ENCODE measurements around the gene OLFM2.

The OLFM2 gene

DNA sequence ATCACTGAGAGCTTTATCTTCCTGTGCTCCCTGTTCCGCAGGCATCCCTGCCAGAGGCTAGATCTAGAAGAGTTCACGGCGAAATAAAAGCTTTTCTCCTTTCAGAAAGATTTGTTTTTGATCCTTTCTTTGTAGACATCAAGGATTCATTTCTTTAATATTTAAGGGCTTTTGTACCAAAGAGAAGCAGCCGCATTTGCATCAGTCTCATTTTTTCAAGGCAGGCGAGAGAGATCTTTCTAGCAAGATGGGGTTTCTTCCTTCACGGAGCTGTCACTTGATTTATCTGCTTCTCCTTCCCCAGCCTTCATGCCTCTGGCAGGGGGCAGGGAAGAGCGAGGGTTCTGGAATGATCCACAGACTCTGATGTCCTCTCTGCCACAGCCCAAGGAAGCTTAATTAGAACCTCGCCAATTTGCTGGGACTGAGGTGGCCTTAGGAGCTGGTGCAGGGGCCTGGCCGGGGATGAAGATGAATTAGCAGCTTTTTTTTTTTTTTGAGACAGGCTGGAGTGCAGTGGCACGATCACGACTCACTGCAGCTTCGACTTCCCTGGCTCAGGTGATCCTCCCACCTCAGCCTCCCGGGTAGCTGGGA lies 61.2 kb downstream of the OLFM2 start:
- DNase-seq, result no peak
- in situ Hi-C loops (cut with HindIII; ENCODE audit: low pct_ligation_motif_present, low pct_unique_long_range_greater_than_20kb, low sequenced_read_pairs), result no loop called here

DNA sequence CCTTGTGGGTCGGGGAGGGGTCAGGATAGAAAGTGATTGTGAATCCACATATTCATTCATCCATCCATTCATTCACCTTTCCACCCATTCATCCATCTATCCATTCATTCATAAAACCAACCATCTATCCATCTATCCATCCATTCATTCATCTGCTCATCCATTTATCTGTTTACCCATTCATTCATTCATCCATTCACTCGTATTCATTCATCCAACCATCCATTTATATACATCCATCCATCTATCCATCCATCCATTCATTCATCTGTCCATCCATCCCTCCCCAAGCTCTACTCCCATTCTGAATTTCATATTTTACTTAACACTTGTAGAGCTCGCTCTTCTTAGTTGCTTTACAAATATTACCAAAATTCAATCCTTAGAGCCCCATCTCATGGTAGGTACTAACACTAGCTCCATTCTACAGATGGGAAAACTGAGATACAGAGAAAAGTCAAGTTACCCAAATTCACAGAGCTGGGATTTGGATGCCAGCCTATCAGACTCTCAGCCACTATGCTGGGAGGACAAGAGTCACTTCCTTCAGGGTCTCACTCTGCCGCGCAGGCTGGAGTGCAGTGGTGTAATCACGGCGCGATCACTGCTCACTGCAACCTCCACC lies 63.6 kb downstream of the OLFM2 start:
- in situ Hi-C loops (cut with HindIII; ENCODE audit: low pct_ligation_motif_present, low pct_unique_long_range_greater_than_20kb, low sequenced_read_pairs), result no loop called here
- DNase-seq, result no peak

DNA sequence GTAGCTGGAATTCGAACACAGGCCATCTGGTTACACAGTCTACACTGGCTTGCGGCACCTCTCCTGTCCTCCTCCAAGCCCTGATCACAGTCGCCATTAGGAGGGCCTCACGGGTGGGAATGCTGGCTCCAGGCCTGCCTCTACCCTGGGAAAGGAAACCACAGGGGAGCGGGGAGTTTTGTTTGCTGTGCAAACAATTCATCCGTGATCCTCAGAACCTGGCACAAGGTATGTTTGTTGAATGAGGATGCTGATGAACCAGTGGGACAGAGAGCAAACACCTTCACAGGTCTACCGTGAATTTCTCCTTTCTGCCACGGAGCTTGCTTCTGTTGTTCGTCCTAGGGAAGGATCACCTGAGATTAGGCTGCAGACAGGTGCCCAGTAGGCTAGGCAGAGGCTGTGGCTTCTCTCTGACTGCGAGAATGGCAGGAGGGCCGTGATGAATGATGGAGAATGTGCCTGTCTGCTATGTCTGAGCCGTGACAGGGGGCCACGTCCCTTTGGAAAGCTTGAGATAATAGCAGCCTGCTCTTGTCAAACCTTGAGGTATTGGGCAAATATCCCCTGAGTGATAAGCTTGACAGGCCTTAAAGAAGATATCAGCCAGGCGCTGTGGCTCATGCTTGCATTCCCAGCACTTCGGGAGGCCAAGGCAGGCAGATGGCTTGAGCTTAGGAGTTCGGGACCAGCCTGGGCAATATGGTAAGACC lies 64.5 kb downstream of the OLFM2 start:
- no peak for DNase-seq
- in situ Hi-C loops (cut with HindIII; ENCODE audit: low pct_ligation_motif_present, low pct_unique_long_range_greater_than_20kb, low sequenced_read_pairs), result no loop called here

DNA sequence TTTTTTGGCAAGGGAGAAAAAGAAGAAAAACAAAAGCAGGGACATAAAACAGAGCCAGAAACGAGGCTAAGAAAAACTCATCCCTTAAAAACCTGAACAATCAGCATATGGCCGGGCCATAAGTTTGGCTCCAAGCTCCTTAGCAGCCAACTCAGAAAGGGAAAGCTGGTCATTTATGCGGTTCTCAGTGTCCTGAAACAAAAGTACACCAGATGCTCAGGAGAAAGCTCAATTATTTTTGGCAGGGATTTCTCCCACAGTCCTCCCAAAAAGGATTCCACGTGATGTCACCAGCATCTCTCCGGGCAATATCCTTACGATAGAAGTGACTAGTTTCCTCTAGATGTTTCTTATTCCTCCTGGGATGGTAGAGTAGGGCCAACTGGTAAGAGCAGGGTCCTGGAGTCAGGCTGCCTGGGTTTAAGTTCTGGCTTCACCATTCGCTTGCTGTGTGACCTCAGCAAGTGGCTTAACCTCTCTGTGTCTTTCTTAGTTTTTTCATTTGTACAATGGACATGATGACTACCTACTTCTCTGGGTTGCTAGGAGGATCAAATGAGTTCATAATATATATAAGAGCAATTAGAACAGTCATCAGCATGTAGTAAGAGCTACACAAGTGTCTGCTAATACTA lies 67.2 kb downstream of the OLFM2 start:
- no peak for DNase-seq
- in situ Hi-C loops (cut with HindIII; ENCODE audit: low pct_ligation_motif_present, low pct_unique_long_range_greater_than_20kb, low sequenced_read_pairs), result no loop called here

DNA sequence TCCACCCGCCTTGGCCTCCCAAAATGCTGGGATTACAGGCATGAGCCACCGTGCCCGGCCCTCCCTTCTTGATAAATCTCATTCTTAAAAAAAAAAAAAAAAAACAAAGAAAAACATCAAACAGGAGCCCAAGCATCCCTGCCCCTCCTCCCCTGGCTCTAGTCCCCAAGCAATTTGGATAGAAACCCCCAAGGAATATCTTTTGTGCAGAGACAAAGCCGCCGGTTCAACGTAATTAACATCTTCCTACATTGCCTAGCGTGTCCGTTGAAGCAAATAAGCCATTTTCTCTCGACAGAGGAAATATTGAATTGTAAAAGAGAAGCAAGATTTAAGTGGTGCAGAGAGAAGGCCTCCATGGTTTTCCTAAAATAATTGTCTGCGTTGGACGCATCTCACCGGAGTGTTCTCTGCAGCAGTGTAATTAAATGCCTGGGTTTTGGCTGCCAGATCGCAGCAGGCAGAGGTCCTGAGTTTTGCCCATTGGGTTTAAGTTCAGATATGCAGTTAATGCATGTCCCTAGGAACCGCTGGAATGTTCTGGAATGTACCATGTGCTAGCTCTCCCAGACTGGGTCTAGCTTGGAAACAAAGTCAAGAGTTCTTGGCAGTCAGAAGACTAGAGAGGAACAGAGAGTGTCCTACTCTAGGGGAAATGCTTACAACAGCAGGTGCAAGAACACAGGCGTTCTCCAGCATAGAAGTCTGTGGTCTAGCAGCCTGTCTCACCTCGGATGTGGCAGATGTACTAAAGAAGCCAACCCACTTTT lies 70.4 kb downstream of the OLFM2 start:
- in situ Hi-C loops (cut with HindIII; ENCODE audit: low pct_ligation_motif_present, low pct_unique_long_range_greater_than_20kb, low sequenced_read_pairs), result no loop called here
- no peak for DNase-seq

DNA sequence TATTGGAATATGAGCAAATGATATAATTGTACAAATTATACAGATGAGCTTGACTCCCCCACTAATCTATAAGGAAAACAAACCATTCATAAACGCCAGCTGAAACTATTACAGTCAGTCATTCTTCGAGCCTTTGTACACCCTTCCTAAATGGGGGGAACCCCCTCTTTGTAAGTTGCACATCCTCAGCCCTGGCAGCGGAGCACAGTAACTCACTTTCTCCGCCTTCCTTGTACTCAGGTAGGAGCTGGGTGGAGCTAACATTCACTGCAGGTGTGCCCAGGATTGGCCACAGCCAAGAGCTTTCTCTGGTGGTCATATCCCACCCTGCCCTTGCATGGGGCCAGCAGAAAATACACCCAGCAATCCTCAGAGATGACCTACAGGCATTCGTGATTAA lies 72.6 kb downstream of the OLFM2 start:
- no peak for DNase-seq
- in situ Hi-C loops (cut with HindIII; ENCODE audit: low pct_ligation_motif_present, low pct_unique_long_range_greater_than_20kb, low sequenced_read_pairs), result no loop called here

DNA sequence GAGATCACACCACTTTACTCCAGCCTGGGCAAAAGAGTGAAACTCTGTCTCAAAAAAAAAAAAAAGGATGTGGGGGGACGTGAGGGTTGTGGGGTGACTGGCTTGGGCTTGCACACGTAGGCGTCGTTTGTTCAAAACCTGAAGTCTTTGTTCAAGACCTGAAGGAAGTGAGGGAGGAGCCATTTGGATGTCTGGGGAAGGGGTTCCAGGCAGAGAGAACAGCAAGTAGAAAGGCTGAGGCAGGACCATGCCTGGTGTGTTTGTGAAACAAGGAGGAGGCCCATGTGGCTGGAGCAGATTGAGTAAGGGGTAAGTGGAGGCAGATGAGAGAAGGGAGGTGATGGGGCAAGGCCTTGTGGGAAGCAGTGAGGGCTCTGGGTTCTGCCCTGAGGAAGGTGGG lies 73.4 kb downstream of the OLFM2 start:
- no peak for DNase-seq
- in situ Hi-C loops (cut with HindIII; ENCODE audit: low pct_ligation_motif_present, low pct_unique_long_range_greater_than_20kb, low sequenced_read_pairs), result no loop called here

DNA sequence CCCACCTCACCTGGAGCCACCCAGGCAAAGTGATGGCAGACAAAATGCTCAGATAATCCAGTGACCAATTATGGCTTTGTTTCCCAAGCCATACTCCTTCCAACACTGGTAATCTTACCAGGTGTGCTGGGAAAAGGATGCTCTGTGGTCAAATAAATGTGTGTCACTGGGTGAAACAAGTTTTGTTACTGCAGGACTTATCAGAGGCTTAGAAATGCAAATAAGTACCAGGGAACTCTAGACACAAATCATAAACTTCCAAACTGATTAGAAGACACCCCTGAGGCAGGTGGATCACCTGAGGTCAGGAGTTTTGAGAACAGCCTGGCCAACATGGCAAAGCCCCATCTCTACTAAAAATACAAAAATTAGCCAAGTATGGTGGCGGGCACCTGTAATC lies 74.8 kb downstream of the OLFM2 start:
- in situ Hi-C loops (cut with HindIII; ENCODE audit: low pct_ligation_motif_present, low pct_unique_long_range_greater_than_20kb, low sequenced_read_pairs), result no loop called here
- DNase-seq, result no peak

DNA sequence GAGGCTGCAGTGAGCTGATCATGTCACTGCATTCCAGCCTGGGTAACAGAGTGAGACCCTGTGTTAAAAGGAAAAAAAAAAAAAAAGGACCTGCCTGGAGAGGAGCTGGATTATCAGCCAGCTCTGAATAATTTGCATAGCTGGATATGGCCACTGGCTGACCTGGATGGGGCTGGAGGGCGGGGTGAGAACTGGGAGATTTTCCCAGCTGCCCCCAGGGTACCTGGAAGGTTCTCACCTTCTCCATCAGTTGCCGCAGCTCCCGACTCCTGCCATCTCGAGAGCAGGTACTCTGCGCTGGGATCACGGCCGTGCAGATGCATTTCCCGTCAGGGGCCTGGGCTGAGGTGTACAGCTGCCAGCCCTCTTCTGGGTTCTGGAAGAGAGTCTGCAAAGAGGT lies 75.9 kb downstream of the OLFM2 start:
- DNase-seq, result no peak
- in situ Hi-C loops (cut with HindIII; ENCODE audit: low pct_ligation_motif_present, low pct_unique_long_range_greater_than_20kb, low sequenced_read_pairs), result no loop called here

GRCh38 chr19:9858766-9859165 lies 77.5 kb downstream of the OLFM2 start:
- in situ Hi-C loops (cut with HindIII; ENCODE audit: low pct_ligation_motif_present, low pct_unique_long_range_greater_than_20kb, low sequenced_read_pairs), result no loop called here
- no peak for DNase-seq

DNA sequence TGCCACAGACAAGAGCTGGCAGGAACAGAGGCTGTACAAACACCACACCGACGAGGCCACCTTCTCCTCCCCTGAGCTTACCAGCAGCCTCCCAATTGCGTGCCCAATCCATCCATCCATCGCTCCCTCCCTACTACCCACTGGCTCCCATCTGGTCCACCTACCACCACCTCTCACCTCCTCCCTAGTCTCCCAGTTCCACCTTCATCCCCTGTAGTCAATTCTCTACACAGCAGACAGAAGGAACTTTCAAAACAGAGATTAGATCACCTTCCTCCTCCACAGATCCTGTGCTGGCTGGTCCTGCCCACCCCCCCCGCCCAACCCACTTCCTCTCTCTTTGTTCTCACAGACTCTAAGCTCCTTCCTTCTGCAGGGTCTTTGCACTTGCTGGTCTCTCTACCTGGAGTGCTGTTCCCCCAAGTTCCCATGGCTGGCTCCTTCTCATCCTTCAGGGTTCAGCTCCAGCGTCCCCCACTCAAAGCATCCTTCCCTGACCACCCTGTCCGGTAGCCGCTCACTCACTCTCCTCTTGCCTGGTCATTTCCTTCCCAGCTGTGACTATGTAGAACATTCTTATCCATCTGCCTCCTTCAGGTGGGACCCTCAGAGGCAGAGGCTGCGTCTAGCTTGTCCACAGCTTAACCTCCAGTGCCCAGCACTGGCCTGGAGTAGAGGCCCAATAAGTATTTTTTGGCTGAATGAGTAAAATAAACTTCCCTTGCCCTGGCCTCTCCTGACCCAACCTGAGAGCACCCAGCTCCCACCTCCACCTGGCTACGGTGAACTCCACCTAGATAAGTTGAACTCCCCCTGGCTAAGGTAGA lies 78.2 kb downstream of the OLFM2 start:
- in situ Hi-C loops (cut with HindIII; ENCODE audit: low pct_ligation_motif_present, low pct_unique_long_range_greater_than_20kb, low sequenced_read_pairs), result no loop called here
- no peak for DNase-seq

DNA sequence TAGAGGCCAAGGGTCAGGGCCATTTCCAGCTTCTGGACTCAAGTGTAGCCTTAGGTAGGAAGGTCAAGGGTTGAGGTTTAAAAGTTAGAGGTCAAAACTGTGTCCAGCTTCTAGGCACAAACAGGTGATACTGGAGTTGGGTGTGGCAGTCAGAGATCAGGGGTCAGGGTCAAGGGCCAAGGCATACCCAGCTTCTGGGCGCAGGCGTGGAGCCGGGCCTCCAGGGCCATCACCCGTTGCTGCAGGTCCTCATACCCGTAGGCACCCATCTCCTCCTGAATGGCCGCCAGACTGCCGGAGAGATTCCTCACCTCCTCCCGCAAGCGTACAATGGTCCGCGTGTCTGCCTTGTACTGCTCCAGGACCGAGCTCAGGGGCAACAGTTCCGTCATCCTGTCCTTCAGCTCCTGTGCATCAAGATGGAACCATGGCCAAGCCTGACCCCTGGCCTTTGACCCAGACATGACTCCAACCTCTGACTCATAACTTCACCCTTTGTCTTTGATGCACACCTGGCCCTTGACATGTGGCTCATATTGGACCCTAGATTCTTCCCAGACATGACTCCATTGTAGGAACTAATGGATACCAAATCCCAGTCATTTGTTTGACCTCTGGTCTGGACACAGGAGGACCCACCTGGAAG lies 79.1 kb downstream of the OLFM2 start:
- DNase-seq, result no peak
- in situ Hi-C loops (cut with HindIII; ENCODE audit: low pct_ligation_motif_present, low pct_unique_long_range_greater_than_20kb, low sequenced_read_pairs), result no loop called here

DNA sequence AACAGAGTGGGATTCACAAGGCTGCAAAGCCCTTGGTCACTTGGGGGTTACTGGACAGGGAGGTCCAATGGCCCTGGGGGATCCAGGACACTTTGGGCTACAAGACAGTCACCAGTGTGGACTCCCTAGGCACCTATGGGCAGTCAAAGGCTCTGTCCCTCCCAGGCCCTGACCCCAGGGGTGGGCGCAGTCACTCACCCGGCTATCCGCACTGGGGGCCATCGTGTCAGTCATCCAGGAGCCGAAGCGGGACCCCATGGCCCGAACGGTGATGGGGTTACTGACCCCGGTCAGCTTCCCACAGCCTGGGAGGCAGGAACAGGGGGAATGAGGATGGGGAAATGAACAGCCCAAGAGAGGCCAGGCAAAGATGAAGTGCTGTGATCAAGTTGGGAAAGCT lies 79.7 kb downstream of the OLFM2 start:
- in situ Hi-C loops (cut with HindIII; ENCODE audit: low pct_ligation_motif_present, low pct_unique_long_range_greater_than_20kb, low sequenced_read_pairs), result no loop called here
- no peak for DNase-seq

DNA sequence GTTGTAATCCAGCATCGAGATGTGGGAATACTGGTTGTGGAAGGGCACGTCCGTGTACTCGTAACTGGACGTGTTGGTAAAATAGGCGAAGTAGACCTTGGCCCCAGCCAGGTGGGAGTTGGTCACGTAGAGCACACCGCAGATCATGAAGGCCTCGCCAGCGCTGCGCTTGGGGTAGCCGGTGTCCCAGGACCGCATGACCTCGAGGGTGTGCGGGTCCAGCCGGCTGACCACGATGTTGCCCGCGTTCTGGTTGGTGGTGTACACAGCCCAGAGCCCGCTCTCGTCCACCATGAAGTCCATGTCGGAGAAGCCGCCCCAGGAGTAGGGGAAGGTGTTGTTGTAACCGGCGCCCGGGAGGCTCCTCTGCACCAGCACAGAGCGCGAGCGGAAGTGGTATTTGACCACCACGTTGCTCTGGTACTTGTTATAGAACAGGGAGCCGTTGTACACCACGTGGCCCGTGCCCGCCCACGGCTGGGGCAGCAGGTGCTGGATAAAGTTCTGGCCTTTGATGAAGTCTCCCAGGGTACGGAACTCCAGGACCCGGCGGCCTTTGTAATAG lies 82.0 kb downstream of the OLFM2 start:
- in situ Hi-C loops (cut with HindIII; ENCODE audit: low pct_ligation_motif_present, low pct_unique_long_range_greater_than_20kb, low sequenced_read_pairs), result no loop called here
- DNase-seq, result no peak

DNA sequence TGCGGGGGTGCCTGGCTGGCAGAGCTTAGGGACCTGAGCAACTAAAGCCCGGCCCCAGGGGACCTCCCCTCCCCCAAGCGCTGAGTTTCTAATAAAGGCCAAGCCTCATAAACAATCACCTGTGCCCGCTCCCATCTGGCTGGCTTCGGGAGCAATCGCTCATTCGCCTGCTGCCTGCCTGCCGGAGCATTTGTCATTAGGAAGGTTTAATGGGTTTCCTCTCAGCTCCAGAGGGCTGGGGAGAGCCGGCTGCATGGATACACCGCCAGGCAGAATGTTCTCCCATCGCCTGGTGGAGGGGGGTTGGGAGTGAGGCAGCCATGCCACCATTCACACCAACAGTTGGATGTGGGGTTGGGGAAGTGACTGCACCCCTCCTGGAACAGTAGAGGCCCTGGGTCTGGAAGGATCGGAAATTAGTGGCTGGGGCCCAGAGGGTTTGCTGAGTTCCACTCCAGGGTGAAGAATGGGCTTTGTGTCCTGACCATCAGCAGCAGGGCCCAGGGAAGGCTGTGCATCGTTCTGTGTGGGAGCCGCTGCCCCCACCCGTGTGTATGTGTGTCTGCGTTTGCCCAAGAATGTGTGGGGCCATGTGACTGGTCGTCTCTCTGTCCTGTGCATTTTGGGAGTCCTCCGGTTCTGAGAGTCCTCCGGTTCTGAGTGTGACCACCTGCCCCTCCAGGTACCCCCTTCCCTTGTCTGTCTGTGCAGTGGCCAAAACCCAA lies 85.9 kb downstream of the OLFM2 start:
- DNase-seq, result no peak
- in situ Hi-C loops (cut with HindIII; ENCODE audit: low pct_ligation_motif_present, low pct_unique_long_range_greater_than_20kb, low sequenced_read_pairs), result no loop called here

DNA sequence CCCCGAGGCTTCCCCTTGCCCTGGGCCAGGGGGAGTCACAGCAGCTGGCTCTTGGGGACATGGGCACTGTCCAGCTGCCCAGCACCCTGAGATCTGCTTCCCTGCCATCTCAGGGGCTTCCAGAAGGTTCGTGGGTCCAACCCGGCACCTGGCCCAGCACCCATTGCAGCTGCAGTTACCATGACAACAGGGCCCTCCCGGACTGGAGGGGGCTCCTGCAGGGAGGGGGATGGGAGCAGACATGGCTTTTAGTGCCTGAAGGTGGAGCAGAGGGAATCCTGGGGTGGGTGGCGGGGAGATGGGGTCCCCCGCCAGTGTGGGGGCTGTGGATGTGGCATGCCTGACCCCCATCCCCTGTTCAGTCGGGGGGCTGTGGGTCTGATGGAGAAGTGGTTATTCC lies 86.5 kb downstream of the OLFM2 start:
- no peak for DNase-seq
- in situ Hi-C loops (cut with HindIII; ENCODE audit: low pct_ligation_motif_present, low pct_unique_long_range_greater_than_20kb, low sequenced_read_pairs), result no loop called here

- in situ Hi-C loops (cut with HindIII; ENCODE audit: low pct_ligation_motif_present, low pct_unique_long_range_greater_than_20kb, low sequenced_read_pairs), result no loop called here
- DNase-seq, result no peak
Measured at GRCh38 chr19:9848762-9849161, 87.6 kb downstream of the OLFM2 start.
